Heart left ventricle (tissue), 16 donors: ENCODE data around the gene NYAP1. TPM values are rescaled to one million over a fixed set of nuclear protein-coding genes. Genes with fewer than 3 reads are reported as not detected.
A peak's percentile ranks its signal among the peaks of the same experiment; 100 is the strongest.

ENCODE experiments used
- ATAC-seq, 4 donors: fragments of 200-7000 bp; cut with Tn5 transposase; one replicate each; pipeline ENCODE4 v1.9.1; 2020 to 2022; ENCODE audit warnings: moderate library complexity in 4 of 4, mild to moderate bottlenecking in 3 of 4, moderate number of reproducible peaks in 1 of 4
- DNase-seq, 5 donors: peaks; one replicate each; pipeline ENCODE4 v3.0.0-alpha.2; 2020
- H3K27ac ChIP-seq, 12 donors: fragments of 200-600 bp; sonication (generic) in 4 of 12; one replicate each; pipeline versions ENCODE4 v1.5.0 to v1.8.0; 2016 to 2022; ENCODE audit warnings: mild to moderate bottlenecking in 2 of 12
- H3K27me3 ChIP-seq, 9 donors: fragments of 200-600 bp; sonication (generic) in 2 of 9; one replicate each; pipeline versions ENCODE4 v1.5.1 to v1.8.0; 2016 to 2022; ENCODE audit warnings: mild to moderate bottlenecking in 3 of 9
- H3K36me3 ChIP-seq, 9 donors: fragments of 200-600 bp; sonication (generic) in 2 of 9; one replicate each; pipeline versions ENCODE4 v1.5.0 to v1.8.0; 2018 to 2022; ENCODE audit warnings: mild to moderate bottlenecking in 2 of 9
- H3K4me1 ChIP-seq, 12 donors: fragments of 200-600 bp; sonication (generic) in 4 of 12; one replicate each; pipeline versions ENCODE4 v1.5.0 to v1.8.0; 2016 to 2022; ENCODE audit warnings: mild to moderate bottlenecking in 3 of 12
- H3K4me3 ChIP-seq, 12 donors: fragments of 200-600 bp; sonication (generic) in 4 of 12; one replicate each; pipeline versions ENCODE4 v1.5.0 to v1.8.0; 2017 to 2022; ENCODE audit warnings: mild to moderate bottlenecking in 9 of 12, moderate library complexity in 4 of 12
- H3K9me3 ChIP-seq, 12 donors: fragments of 200-600 bp; sonication (generic) in 4 of 12; one replicate each; pipeline versions ENCODE4 v1.5.0 to v1.8.0; 2016 to 2022; ENCODE audit warnings: mild to moderate bottlenecking in 1 of 12
- CTCF ChIP-seq, 12 donors: fragments of 200-600 bp; sonication (generic) in 4 of 12; IDR thresholded peaks; one replicate each; pipeline versions ENCODE4 v1.5.0 to v1.8.0; 2018 to 2022; ENCODE audit warnings: antibody characterized with exemption in 12 of 12, mild to moderate bottlenecking in 5 of 12
- POLR2A ChIP-seq, 2 donors: fragments of 450-650 bp; IDR thresholded peaks; one replicate each; pipeline ENCODE4 v1.6.1; 2017; ENCODE audit warnings: antibody characterized with exemption in 2 of 2, mild to moderate bottlenecking in 2 of 2, moderate library complexity in 2 of 2
- WGBS, 4 donors: extraction: QIAGEN DNeasy Blood & Tissue Kit in 2 of 4; methylation state at CpG; one replicate each; pipeline versions ENCODE4 v1.1.5 to v1.1.7; 2013 to 2018; 5-methylcytosine and 5-hydroxymethylcytosine counted together
- intact Hi-C, 10 donors: fragments of 100-400 bp; cut with DNase I; formaldehyde crosslinking; loops; one replicate each; pipeline versions ENCODE4 v1.11.1 to v1.14.2; 2022
- polyA plus RNA-seq, 2 donors: library from polyadenylated mRNA; stranded (reverse); fragments of 200-250 nt; gene quantifications; one replicate each; pipeline ENCODE4 v1.2.3, GENCODE V29; 2013
- total RNA-seq, 9 donors: library from RNA; depleted of rRNA in 2 of 9; stranded (reverse); fragments of >200 nt in 2 of 9; fragmentation: NEBNext Ultra II Directional in 3 of 9; extraction: Animal tissue kit (Norgen Biotek cat#: 25700) in 3 of 9; gene quantifications; one replicate each; pipeline versions ENCODE4 v1.1.0 to v1.2.4, GENCODE V29; 2016 to 2023
- donor health status: ischemic (EF 13 %, LVEDD 7.1; RV severe dilation, severe dysfunction).
- donor health status: healthy with polysubstance abuse.
- donor health status: DM: no; HTN: yes; CAD: no.
- donor health status: DM: no; HTN: no; CAD: no.
- donor health status: ischemic (EF 25% LVEDD 6.9; RV normal size, moderate dysfunction).
- donor health status: ischemic (EF 25% LVEDD 5.7; RV mildly dilated, moderate dysfunction).
- donor health status: healthy.
- donor health status: DM: yes; HTN: yes; CAD: no.
- donor health status: ischemic (EF 35%, LVEDD 5.7; RV mildly dilated, moderate dysfunction).
- donor health status: nonischemic (EF 11% LVEDD 7.7; RV severe dilation, severe dysfunction).
- donor health status: DM: yes; HTN: yes; CAD: no.
- donor health status: PGD.
- donor health status: ischemic (EF 29% LVEDD 5.4; RV normal size, mild dysfunction).
- donor health status: nonischemic (EF 23%, LVEDD 6.1; RV moderate dilation, normal function).

The NYAP1 gene
- total and polyA plus RNA-seq, 11 donors = 0.16 to 1.1 (median 0.40) TPM; not detected in 3

DNA sequence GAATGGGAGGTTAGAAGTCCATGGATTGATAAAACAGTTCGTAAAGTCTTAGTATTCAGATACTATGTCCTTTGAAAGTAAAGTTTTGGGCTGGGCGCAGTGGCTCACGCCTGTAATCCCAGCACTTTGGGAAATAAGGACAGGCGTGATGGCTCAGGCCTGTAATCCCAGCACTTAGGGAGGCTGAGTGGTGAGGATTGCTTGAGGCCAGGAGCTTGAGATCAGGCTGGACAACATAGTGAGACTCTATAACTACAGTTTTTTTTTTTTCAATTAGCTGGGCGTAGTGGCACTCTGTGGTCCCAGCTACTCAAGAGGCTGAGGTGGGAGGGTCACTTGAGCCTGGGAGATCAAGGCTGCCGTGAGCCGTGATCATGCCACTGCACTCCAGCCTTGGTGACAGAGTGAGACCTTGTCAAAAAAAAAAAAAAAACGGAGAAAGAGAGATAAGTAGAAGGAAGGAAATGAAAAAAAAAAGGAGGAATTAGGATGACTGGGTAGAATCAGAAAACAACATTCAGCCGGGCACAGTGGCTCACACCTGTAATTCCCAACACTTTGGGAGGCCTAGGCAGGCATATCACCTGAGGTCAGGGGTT lies 29.6 kb downstream of the NYAP1 start:
- no peak overlapping the region for H3K4me3 ChIP-seq
- no peaks in the 10 kb centered on the region for H3K36me3 ChIP-seq
- intact Hi-C loops = loop anchor here in 1 of 10 donors (5.0 kb wide), 1 partner anchor 49 kb away; no protein-coding TSS in a partner anchor
- H3K27me3 ChIP-seq = peaks cover 0 to 4% (median 0%) of the 10 kb centered on the region in 9 donors
- no peak overlapping the region for H3K27ac ChIP-seq
- no peaks in the 10 kb centered on the region for H3K9me3 ChIP-seq
- 79 to 84% (median 82%) methylated on average over 9 of the region's 9 CpGs for WGBS, 4 donors
- no peak for ATAC-seq
- peaks cover 0 to 20% (median 0%) of the 10 kb centered on the region in 12 donors for H3K4me1 ChIP-seq
- no peak for TF ChIP-seq POLR2A (IDR thresholded peaks at IDR 0.05)
- no peak for TF ChIP-seq CTCF (IDR thresholded peaks at IDR 0.05)
- peak in 1 of 5 donors; percentile 0 for DNase-seq

DNA sequence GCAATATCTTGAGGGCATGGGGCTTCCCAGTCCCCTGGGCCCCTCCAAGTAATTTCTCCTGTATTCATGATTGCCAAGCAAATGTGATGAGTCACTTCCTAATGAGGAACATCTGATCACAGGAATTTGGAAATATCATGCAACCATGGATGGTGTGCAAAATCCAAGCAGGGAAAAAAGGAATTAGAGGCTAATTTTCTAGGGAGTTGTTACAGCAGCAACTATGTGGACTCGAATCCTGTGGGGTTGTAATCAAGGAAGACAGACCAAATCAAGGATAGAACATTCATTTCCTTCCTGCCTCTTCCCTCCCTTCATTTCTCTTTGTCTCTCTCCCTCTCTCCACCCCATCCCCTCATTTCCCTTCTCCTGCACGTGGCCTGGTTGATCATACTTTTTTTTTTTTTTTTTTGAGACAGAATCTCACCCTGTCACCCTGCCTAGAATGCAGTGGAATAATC lies 31.4 kb downstream of the NYAP1 start:
- no peak overlapping the region for H3K27ac ChIP-seq
- no peaks in the 10 kb centered on the region for H3K9me3 ChIP-seq
- TF ChIP-seq CTCF (IDR thresholded peaks at IDR 0.05) = no peak
- TF ChIP-seq POLR2A (IDR thresholded peaks at IDR 0.05) = no peak
- intact Hi-C loops = loop anchor here in 1 of 10 donors (5.0 kb wide), 1 partner anchor 237 kb away; no protein-coding TSS in a partner anchor
- H3K36me3 ChIP-seq = no peaks in the 10 kb centered on the region
- H3K27me3 ChIP-seq = no peaks in the 10 kb centered on the region
- ATAC-seq (peak in 2 of 4 donors; percentile 5 to 57), DNase-seq (no peak)
- H3K4me3 ChIP-seq = no peak overlapping the region
- 23 to 36% (median 25%) methylated on average over 2 of the region's 2 CpGs for WGBS, 4 donors
- H3K4me1 ChIP-seq = peaks cover 0 to 20% (median 0%) of the 10 kb centered on the region in 12 donors

DNA sequence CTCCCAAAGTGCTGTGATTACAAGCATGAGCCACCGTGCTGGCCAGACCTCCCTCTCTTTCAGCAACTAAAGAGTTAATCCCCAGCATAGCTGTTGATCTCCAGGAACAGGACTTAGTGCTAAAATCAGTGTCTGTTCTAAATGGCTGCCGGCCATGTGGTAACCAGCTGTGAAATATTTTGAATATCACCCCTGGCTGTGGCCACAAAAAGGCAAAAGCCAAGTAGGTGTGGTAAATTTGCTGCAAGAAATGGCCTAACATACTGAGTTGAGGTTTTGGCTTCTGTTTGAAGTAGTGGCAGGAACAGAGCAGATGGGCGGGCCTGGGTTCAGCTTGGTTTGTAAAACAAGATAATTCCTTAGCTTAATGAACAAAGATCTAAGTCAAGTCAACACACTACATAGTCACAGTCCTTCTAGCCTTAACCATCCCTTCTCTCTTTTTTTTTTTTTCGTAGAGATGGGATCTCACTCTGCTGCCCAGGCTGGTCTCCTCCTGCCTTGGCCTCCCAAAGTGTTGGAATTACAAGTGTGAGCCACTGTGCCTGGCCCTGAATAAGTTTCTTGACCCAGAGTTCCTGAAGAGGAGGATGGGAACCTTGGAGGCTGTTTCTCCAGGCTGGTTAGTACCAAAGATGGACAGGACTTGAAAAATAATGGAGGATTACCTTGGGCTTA lies 32.5 kb downstream of the NYAP1 start:
- 45 to 57% (median 53%) methylated on average over 4 of the region's 4 CpGs for WGBS, 4 donors
- no peaks in the 10 kb centered on the region for H3K36me3 ChIP-seq
- DNase-seq = peak in 4 of 5 donors; percentile 13 to 46 (median 26)
- no peak overlapping the region for H3K4me3 ChIP-seq
- TF ChIP-seq CTCF (IDR thresholded peaks at IDR 0.05) = no peak
- intact Hi-C loops = loop anchor here in 1 of 10 donors (5.0 kb wide), 1 partner anchor 236 kb away; no protein-coding TSS in a partner anchor
- H3K27ac ChIP-seq = peak overlapping the region in 1 of 12 donors; percentile 52
- ATAC-seq = peak; percentile 42 to 83 (median 74)
- H3K4me1 ChIP-seq = peaks cover 0 to 20% (median 0%) of the 10 kb centered on the region in 12 donors
- no peaks in the 10 kb centered on the region for H3K9me3 ChIP-seq
- H3K27me3 ChIP-seq = no peaks in the 10 kb centered on the region

DNA sequence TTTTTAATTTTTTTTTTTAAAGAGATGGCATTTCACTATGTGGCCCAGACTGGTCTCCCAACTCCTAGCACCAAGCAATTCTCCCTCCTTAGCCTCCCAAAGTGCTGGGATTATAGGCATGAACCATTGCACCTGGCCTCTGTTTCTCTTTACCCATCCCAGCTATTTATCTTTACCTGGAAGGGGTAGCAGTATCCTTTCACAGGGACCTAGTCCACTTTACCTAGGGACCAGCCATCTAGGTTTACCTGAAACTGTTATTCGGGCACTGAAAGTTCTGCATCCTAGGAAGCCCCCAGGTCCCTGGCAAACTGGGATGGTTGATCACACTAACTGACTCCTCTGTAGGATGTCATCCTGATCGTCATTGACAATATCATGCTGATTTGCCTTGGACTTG lies 33.6 kb downstream of the NYAP1 start:
- WGBS, 4 donors = 75 to 84% (median 77%) methylated on average over 2 of the region's 2 CpGs
- TF ChIP-seq POLR2A (IDR thresholded peaks at IDR 0.05) = no peak
- no peak for TF ChIP-seq CTCF (IDR thresholded peaks at IDR 0.05)
- no peak overlapping the region for H3K4me3 ChIP-seq
- no peaks in the 10 kb centered on the region for H3K9me3 ChIP-seq
- H3K36me3 ChIP-seq = no peaks in the 10 kb centered on the region
- peaks cover 0 to 20% (median 0%) of the 10 kb centered on the region in 12 donors for H3K4me1 ChIP-seq
- DNase-seq (no peak), ATAC-seq (no peak)
- H3K27me3 ChIP-seq = no peaks in the 10 kb centered on the region
- intact Hi-C loops = loop anchor here in 1 of 10 donors (5.0 kb wide), 1 partner anchor 235 kb away; no protein-coding TSS in a partner anchor
- H3K27ac ChIP-seq = no peak overlapping the region
